ENCODE measurements around the gene GPR84.

- TF ChIP-seq CTCF (IDR thresholded peaks at IDR 0.05; ENCODE audit: extremely low read depth in 1 of 2, insufficient read depth in 1 of 2, low read depth in 1 of 2, low read length in 2 of 2) (no peak), GATA2 (IDR thresholded peaks at IDR 0.05; ENCODE audit: insufficient read depth, insufficient read length, low read depth, low read length) (no peak), EZH2 (IDR thresholded peaks at IDR 0.05; ENCODE audit: borderline replicate concordance, low read depth, low read length, severe bottlenecking) (peak; percentile 32), POLR2A (IDR thresholded peaks at IDR 0.05; ENCODE audit: low read depth, low read length) (no peak), MAX (IDR thresholded peaks at IDR 0.05; ENCODE audit: insufficient read depth, insufficient read length) (no peak), POLR2AphosphoS5 (IDR thresholded peaks at IDR 0.05; ENCODE audit: insufficient read depth, low read depth, low read length) (no peak), FOS (IDR thresholded peaks at IDR 0.05; ENCODE audit: borderline replicate concordance, insufficient read depth, low read length) (no peak), JUN (IDR thresholded peaks at IDR 0.05; ENCODE audit: borderline replicate concordance, insufficient read depth, insufficient read length, low read depth) (no peak)
Observed at GRCh38 chr12:54368025-54368708, 3.9 kb upstream of the GPR84 start.

Measured in endothelial cell of umbilical vein (primary cell).